LHCN-M2 (cell line): ENCODE measurements around the gene GPR108. TPM values are rescaled to one million over a fixed set of nuclear protein-coding genes. Genes with fewer than 3 reads are reported as not detected.

Source experiments
- DNase-seq: peaks from one replicate; pipeline ENCODE4 v3.0.0-alpha.2; 2012; ENCODE audit warnings: low read depth
- total RNA-seq: library from RNA; depleted of rRNA; stranded (reverse); fragments of >200 nt; gene quantifications from 2 replicates; pipeline ENCODE4 v1.2.3, GENCODE V29; 2014

Gene GPR108
- total RNA-seq, 1 experiment from 2014 or later: 47.6 TPM

DNA sequence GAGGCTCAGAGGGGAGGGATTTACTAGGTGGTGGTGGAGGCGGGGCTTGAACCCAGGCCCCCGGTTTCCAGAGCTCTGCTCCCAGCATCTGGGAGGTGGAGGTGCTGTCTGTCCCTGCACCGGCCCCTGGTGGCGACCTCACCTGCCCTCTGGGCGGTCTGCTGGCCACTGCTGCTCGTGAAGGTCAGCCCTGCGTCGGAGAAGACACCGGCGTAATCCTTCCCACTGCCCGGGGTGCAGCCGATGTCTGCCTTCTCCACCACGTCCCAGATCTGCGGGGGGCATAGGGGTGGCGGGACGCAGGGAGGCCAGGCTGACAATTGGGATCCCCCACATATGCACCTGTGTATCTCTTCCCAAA is 29.7 kb downstream of the GPR108 start:
- no peak for DNase-seq

DNA sequence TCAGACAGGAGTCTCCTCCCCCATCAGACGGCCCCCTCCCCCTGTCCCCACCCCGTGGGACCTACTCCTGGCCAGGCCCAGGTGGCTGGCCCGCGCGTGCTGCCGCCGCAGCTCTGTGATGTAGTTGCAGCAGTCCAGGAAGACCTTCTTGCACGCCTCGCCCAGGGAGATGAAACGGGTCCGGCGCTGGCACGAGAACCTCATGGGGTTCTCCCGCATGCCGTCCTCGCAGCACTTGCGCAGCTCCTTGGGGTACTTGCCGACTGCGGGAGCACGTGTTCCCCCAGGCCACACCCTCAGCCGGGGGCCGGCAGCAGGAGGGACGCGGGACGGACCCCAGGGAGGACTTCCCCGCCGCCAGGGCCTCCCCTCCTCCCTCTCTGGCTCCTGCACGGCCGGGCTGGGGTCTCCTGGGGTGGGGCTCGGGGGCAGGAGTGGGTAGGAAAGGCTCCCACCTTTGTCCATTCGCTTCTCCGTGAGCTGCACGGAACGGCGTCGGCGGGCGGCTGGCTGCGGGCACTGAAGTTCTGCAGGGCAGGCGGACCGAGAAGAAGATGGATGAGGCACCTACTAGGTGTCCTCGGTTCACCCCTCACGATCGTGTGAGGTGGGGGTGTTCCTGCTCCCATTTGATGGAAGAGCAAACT is 30.2 kb downstream of the GPR108 start:
- DNase-seq: no peak

DNA sequence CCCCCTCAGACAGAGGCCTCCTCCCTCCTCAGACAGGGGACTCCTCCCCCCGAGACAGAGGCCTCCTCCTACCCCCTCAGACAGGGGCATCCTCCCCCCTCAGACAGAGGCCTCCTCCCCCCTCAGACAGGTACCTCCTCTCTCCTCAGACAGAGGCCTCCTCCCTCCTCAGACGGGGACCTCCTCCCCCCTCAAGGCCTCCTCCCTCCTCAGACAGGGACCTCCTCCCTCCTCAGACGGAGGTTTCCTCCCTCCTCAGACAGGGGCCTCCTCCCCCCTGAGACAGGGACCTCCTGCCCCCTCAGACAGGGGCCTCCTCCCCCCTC is 30.8 kb downstream of the GPR108 start:
- no peak for DNase-seq

DNA sequence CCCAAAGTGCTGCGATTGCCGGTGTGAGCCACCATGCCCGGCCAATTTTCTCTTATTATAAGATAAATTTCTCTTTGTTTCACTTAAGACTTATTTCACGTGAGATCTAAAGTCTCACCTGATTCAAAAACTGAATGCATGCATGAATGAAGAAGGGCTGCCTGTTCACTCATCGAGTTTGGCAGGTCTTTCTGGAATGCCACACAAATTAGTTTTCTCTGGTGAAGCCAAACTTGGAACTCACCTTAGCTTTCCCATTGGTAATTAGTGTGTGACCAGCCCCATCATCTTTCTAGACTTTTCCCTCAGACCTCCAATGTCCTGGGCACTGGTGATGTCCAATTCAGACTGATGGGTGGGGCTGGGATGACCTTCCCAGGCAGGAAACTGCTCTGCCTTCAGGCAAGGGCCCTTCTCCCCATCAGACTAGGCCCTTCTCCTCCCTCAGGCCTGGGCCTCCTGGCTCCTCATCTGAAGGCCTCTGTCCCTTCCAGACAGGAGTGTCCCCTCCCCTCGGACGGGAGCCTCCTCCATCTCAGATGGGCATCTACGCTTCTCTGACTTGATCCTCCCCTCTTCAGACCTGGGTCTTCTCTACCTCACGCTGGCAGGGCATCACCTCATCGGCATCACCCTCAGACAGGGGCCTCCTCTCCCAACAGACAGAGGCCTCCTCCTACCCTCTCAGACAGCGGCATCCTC is 31.3 kb downstream of the GPR108 start:
- DNase-seq: no peak

DNA sequence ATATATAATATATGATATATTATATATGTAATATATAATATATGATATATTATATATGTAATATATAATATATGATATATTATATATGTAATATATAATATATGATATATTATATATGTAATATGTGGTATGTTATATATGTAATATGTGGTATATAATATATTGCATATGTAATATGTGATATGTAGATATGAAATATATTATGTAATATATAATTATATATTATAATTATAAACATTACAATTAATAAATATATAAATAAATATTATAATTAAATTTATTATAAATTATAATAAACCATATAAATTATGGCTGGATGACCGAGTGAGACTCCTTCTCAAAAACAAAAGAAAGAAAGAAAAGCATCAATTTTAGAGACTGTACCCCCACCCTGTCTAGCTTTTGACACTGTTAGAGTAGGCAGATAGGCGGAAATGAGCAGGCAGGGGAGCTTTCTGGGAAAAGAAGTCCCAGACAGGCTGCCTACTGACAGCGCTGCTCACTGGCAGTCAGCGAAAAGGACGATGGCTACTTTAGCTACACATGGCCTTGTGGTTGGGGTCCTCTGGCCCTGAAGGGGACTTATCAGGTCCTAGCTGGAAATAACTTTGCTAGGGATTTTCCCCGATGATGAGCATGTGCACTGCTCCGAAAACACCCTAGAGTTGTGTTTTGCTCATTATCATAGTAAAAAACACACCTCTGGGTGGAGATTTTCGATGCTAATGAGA is 36.6 kb downstream of the GPR108 start:
- no peak for DNase-seq

DNA sequence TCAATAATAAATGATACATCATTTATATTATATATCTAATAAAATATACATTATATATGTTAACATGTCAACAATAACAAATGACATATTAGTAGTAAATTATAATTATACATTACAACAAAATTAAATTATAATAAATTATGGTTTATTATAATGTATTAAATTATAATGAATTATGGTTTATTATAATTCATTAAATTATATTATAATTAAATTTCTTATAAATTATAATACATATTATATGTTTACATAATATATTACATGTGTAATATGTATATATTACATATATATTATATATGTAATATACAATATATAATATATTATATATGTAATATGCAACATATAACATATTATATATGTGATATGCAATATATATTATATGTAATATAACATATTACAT is 37.4 kb downstream of the GPR108 start:
- no peak for DNase-seq

DNA sequence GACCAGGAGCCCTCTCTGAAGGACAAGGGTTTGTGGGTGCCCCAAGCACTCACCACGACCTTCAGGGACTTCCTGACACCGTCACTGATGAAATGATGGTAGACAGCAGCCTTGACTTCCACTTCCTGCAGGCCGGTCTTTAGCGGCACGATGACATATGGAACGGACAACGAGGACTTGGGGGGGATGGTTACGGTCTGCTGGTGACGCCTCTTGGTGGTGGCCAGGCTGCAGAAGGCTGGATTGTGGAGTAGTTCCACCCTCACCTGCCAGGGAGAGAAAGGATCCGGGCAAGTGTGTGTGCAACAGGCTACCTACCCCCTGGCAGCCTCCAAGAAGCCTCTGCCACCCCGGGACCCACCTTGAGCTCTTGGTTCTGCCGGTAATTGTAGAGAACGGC is 40.1 kb downstream of the GPR108 start:
- DNase-seq: no peak

DNA sequence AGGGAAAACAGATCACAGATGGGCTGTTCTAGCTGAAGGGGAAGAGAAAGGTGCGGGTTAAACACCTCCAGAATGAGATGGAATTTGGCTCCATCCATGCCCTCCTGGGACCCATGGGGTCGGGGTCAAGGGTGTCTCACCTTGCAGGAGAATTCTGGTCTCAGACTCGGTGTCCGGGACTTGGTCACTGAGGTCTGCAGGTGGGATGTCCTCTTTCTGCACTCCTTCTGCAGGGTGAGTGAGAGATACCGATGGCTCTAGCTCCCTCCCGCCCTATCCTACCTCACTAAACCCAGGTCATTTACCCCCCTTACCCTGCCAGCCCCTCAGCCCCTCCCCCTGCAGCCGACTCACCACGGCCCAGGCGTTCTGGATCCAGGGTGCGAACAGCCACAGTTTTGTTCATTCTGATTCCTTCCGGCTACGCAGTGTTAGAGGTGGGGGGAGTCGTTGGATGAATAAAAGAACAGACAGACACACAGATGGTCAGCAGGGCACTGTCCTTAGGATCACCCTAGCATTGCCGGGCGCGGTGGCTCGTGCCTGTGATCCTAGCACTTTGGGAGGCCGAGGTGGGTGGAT is 41.0 kb downstream of the GPR108 start:
- DNase-seq: no peak

DNA sequence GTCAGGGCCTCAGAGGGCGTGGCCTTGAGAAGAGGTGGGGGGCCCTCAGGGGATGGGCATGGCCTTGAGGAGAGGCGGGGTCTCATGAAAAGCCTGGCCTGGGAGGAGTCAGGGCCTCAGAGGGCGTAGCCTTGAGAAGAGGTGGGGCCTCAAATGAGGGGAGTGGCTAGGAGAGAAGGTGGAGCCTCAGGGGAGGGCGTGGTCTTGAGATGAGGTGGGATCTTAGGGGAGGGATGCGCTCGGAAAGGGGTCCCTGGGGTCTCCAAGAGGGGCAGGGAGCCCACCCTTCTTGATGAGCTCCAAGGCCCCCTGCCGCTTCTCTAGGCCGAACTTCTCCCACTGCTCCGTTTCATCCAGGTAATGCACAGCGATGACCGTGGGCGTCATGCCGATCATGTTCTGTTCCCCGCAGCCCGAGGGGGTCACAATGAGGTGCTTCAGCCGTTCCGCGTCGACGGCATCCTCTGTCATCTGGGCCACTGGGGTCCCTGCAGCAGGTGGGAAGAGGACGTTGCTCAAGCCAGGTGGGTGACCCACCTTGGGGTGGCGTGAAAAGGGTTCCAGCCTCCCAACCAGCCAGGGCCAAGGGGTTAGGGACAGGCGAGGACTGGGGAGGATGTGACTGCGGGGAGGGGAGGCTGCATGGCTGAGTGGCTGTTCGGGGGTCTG is 43.1 kb downstream of the GPR108 start:
- DNase-seq: no peak

DNA sequence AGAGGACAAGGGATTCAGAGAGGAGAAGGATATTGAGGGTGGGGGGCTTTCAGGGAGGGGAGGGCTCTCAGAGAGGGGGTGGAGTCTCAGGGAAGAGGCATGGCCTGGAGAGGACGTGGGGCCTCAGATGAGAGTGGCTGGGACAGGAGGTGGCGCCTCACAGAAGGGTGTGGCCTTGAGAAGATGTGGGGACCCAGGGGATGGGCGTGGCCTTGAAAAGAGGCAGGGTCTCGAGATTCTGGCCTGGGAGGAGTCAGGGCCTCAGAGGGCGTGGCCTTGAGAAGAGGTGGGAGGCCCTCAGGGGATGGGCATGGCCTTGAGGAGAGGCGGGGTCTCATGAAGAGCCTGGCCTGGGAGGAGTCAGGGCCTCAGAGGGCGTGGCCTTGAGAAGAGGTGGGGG is 43.7 kb downstream of the GPR108 start:
- no peak for DNase-seq

DNA sequence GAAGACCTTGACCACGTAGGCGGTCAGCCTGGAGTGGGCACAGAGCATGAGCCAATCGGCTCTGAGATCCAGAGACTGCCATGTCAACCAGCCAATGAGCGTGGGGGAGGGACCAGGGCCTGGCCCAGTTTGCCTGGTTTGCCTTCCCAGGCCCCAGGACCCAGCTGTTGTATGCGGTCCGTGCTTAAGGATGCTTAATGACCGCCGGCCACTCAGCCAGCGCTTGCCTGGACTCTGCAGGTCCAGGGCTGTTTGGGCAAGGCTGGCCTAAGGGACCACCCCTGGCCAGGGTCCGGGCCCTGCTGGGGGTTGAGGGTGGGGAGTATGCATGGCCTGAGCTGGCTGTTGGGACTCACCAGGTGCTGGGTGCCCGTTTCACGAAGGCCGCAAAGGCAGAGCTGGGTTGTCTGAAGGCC is 44.3 kb downstream of the GPR108 start:
- DNase-seq: no peak

DNA sequence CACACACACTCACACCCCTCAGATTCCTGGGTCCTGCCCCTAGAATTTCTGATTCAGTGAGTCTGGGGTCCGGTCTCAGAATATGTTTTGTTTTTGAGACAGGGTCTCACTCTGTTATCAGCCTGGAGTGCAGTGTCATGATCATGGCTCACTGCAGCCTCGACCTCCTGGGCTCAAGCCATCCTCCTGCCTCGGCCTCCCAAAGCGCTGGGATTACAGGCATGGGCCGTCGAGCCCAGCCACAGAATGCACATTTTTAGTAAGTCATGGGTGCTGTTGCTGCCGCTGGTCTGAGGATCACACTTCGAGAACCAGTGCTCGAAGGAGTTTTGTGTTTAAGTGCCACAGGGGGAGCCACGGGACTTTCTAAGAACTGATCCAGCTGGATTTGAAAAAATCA is 45.4 kb downstream of the GPR108 start:
- DNase-seq: no peak

DNA sequence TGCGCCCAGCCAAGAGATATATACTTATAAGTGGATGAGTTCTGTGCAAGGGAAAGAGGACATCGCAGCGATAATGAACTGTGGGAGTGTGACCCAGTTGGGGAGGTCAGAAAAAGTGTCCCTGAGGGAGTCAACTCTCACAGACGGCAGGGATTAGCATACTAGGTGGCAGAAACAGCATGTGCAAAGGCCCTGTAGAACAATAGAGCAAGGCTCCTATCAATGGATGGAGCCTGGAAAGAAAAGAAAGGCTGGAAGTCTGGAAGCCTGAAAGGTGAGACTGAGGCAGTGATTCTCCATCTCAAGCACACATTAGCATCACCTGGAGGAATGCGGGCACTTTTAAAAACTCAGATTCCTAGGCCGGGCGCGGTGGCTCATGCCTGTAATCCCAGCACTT is 46.0 kb downstream of the GPR108 start:
- no peak for DNase-seq

DNA sequence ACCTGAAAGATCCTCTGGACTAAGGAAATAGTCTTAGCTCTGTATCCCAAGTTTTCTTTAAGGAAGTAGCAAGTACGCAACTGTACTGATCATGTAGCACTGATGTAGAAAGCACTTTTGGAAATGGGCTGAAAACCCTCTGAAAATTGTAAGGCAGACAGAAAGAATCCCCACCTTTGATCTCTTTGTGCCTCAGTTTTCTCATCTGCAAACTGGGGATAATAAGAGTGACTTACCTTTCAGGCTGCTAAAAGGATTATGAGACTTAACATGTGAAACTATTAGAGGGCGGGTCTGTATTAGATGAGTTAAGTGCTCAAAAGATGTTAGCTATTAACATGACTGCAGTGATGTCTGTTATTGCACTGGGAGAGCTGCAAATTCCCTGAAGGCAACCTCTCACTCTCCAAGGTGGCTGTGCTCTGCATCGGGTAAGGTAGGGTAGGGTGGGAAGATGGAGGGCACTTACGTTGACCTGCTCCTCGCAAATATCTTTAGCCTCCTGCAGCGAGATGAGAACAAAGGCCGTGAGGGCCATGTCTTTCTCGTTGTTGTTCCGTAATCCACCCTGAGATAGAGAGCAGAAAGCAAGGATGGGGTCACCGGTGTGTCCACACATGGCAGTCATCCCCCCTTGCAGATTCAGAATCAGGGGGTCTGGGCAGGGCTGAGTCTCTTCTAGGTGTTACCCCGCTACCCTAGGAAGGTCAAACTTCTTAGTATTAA is 47.1 kb downstream of the GPR108 start:
- no peak for DNase-seq

DNA sequence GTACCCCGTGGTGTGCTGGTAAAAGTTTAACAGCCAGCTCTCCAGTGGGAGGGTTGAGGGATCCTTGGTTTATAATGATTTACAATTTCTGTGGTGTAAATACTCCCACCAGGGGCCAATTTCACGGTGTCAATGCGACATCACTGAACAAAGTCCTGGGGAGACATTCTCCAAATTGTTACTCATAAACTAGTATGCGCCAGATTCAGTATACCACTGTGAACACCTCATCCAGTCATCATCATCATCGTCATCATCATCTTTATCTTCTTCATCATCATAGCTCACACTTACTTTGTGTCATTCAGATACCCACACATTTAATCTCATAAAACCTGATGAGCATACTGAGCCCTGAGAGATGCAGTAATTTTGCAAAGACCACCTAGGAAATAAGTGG is 50.3 kb downstream of the GPR108 start:
- no peak for DNase-seq

DNA sequence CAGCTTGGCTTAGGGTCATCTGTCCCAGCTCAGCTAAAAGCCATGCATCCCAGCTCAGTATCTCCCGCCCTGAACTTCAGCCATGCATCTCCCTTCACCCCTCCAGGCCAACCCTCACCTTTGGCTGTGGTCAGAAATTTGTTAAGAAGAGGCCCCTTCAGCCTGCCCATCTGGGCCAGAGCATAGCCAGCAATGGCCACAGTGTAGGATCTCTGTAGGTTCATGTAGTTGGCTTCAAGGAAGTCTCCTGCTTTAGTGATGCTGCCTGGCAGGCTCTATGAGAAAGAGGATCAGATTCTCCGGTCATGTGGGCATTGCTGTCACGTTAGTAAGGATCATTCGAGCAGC is 50.8 kb downstream of the GPR108 start:
- DNase-seq: no peak

DNA sequence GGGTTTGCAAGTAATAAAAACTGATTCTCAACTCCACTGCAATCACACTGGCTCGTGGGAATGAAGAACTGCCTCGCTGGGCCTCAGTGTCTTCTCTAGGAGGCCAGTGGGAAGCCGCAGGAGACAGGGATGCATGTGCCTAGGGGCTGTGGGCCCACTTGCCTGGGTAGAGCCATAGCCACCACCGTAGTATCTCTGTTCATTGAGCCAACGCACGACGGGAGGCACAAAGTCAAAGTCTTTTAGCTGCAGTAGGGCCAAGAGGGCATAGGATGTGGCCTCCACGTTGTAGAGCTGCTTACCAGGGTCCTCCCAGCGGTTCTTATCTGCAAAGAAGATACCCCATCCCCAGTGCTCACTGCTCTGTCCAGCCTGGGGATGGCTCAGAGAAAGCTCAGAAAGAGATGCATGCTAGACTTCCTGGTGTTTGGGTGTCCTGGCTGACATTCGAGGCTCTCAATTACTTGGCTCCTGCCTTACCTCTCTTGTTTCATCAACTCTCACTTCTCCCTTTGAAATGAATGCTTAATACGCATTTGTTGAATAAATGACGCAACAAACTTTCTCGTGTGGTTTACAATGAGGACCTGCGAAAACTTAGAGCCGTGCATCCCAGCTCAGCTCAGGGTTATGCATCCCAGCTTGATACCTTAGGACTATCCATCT is 51.3 kb downstream of the GPR108 start:
- DNase-seq: no peak

DNA sequence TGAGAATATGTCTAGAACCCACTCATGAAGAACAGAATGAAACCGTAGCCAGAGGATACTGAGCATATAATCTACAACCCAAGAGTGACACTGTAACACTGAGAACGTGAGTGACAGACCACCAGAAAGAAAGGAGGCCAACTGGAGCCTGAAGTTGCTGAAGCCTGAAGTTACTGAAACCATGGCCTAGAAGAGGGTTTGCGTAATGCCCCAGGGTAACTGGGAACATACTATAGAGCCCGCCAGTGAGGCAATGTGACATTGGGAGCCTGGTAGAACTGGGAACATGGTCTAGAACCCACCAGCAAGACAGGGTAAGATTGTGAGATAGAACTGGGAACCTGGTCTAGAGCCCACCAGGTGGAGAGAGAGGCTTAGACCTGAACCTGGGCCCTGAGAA is 51.9 kb downstream of the GPR108 start:
- DNase-seq: no peak

DNA sequence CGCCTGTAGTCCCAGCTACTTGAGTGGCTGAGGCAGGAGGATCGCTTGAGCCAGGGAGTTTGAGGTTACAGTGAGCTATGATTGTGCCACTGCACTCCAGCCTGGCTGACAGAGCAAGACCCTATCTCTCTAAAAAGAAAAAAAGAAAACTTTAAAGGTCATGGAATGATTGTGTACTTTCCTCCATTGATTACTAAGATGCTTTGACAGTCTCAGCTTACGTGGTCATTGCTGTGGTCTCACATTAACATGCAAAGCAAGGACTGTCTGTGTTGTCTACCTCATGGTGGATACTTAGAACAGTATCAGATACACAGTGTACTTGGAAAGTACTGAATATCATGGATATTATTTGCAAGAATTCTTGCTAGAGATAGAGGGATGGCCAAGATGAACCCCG is 53.4 kb downstream of the GPR108 start:
- DNase-seq: no peak

DNA sequence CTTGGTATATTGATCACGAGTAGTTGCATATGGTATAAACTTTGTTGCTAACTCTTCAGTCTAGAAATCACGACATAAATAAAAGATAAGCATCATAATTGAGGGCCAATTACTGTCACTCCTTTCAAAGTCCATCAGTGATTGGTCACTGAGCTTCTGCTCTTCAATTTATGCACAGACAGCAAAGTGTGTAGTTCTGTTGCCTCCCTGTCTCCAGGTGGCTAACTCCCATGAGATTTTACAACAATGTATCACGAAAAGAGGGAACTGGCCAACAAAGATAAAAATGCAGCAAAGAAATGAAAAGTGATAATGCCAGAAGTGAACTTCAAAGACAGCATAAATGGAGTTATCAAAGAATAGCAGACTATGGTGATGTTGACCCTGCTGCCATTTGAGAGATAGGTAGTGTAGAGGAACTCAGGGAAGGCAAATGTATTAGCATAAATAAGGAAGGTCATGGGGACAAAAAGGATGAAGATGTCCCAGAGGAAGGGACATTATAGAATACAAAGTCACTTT is 54.7 kb downstream of the GPR108 start:
- no peak for DNase-seq

DNA sequence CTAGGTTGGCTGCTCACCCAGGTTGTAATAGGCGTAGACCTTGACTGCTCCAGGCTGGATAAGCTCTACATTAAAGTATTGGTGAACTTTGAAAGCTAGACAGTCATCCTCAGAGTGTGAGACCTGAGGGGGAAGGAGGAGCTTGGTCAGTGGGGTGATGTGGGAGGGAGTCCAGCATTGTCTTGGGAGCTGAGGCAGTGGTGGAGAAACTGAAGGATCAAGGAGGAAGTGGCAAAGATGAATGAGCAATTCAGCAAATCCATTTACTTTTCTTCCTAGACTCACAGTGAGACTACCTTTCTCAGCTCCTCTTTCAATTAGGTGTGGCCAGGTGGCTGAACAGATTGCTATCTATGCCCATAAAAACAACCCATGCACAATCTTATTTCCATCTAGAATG is 57.2 kb downstream of the GPR108 start:
- no peak for DNase-seq
